HPDE6-E6E7 (cell line): ENCODE measurements around the gene MRPL53.

Source experiments
- DNase-seq: peaks from one replicate; pipeline ENCODE4 v3.0.0; 2011; ENCODE audit warnings: missing footprints; ENCODE audit errors: extremely low spot score

Gene MRPL53

GRCh38 chr2:74429487-74430451 lies 42.7 kb downstream of the MRPL53 start:
- DNase-seq, result no peak

DNA sequence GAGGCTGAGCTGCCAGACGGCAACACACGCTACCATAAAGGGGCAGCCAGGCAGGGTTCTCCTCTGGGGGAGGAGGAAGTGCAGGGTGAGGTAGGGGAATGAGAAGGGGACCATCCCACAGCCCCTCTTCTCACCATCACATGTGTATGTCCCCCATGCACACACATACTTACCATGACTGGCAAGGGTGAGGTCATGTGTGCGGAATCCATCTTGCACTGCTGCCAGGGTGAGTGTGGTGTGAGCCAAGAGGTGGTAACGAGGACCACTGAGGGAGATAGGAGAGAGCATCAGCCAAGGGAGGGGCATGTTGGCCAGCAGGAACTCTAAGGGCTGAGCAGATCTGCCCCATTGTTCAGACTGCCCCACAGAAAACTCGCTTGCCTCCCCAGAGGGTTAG lies 43.8 kb downstream of the MRPL53 start:
- DNase-seq, result no peak

GRCh38 chr2:74427551-74427950 lies 44.9 kb downstream of the MRPL53 start:
- DNase-seq, result no peak

DNA sequence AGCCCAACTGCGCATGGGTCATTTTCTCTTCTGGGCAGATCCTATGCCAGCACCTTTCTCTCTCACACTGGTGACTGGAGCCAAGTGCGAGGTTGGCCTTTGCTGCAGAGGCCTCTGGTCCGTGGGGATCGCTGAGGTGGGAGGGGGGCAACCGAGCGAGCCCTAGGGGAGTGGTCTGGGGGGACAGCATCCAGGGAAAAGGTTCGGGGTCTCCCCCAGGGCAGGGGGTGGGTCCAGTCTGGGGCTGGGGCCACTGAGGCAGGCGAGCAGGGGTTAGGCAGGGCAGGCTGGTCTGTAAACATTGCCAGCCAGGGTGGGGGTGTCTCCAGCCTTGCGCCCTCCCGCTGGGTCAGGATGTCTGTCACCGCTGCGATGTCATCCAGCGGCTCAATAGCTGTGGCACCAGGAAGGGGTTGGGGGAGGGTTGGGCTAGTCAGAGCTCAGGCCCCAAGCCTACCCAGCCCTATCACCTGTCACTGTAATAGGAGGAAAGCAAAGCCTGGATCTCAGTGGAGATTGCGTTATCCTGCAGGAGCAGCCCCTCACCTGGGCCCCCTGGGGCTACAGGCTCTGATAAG lies 46.2 kb downstream of the MRPL53 start:
- no peak for DNase-seq

DNA sequence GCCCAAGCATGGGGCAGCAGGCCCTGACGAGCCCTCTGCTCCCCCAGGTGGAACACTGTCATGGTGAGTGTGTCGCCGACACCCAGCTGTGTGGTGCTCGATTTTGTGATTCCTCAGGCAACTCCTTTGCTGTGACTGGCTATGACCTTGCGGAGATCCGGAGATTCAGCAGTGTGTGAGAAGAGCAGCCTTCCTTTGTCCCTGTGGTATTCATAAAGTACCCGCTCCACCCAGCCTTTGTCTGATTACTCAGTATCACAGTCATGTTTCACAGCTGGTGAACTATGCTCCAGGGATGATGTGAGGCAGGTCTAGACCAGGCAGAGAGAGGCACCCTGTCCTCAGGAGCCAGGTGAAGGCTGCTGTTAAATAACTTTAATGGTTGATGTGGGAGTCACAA lies 47.0 kb downstream of the MRPL53 start:
- DNase-seq, result peak; percentile 97

DNA sequence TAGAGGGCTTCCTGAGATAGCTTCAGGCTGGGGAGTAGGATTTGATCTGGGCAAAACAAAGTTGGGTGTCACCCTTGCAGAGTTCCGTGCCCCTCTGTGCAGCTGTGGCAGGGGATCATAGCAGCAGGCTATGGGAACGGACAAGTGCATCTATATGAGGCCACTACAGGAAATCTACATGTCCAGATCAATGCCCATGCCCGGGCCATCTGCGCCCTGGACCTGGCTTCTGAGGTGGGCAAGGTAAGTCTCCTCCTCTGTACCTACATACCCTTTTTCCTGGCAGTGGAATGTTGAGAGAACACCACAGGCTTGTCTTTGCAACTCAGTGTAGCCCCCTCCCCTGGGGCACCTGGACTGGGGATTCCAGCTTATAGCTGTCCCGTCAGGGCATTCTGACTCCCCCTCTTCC lies 47.5 kb downstream of the MRPL53 start:
- DNase-seq, result no peak

DNA sequence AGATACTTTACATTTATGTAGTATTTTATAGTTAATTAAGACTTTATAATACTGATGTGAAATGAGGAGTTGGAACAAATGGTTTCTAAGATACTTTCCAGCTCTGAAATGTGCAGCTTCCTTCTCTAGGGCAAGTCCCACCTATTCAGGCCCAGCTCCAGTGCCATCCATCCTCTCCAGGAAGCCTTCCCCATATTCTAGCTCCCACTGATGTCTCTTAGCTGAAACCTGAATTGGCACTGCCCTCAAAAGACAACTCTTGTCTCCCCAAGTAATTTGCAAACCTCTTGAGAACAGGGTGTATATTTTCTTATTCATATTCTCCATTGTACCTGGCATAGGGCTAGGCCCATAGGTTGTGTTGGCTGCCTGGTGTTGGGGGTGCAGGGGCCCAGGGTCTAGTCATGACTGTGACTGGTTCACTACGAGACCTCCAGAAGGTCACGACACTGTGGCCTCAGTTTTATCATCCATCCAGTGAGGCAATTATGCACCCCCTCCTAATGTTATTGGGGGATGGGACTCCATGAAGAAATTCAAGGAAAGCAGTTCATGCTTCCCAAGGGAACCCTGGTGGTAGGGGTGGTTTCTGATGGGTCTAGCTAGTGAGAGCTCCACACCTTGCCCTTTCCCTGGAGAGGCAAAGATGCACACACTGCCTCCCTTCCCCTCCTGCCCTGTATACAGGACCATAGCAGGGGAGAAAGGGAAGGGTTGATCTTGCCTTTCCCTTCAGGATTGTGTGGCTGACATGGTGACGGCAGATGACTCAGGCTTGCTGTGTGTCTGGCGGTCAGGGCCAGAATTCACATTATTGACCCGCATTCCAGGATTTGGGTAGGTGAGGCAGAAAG lies 48.1 kb downstream of the MRPL53 start:
- no peak for DNase-seq

DNA sequence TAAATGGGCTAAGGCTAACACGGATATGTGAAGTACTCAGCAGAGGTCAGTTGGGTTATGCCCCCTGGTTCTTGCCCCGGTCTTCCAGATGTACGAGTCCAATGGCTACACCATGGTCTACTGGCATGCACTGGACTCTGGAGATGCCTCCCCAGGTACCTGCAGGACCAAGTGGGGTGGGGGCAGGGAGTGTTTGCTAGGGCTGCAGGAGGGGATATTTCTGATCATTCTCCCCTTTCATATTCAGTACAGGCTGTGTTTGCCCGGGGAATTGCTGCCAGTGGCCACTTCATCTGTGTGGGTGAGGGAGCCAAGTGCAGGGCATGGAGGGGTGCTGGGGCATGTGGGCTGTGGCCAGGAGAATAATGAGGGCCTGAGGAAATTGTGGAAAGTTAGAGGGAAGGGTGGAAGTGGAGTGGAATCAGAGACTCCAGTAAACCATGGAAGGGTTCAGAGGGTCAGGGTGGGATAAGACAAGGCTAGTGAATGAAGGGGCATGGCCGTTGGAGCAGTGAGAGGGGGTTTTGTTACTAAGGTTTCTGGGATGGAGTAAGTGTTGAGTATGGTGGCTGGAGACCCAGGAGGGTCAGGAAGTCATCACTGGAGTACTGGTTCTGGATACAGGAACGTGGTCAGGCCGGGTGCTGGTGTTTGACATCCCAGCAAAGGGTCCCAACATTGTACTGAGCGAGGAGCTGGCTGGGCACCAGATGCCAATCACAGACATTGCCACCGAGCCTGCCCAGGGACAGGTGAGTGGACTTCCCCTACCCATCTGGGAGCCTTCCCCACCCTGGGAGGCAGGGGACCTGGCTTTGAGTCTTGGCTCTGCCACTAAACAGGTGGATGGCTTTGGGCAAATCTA lies 49.0 kb downstream of the MRPL53 start:
- DNase-seq, result no peak
